Fibroblast of lung (primary cell): ENCODE data around the gene DEF6. TPM values are rescaled to one million over a fixed set of nuclear protein-coding genes. Genes with fewer than 3 reads are reported as not detected.

Source experiments
- DNase-seq, 2 donors: peaks; one replicate each; pipeline versions ENCODE4 v3.0.0 to v3.0.0-alpha.2; 2010; ENCODE audit warnings: low read depth in 2 of 2
- H2AFZ ChIP-seq: 2 replicates; pipeline ENCODE4 v1.5.1; 2012; ENCODE audit warnings: low read length, control low read depth, inconsistent platforms
- H3K27ac ChIP-seq: 2 replicates; pipeline ENCODE4 v1.5.1; 2011; ENCODE audit warnings: low read length, control low read depth; ENCODE audit not compliant: insufficient read depth
- H3K27me3 ChIP-seq: 2 replicates; pipeline ENCODE4 v1.5.1; 2011; ENCODE audit warnings: mild to moderate bottlenecking, low read length; ENCODE audit not compliant: control insufficient read depth, insufficient read depth
- H3K36me3 ChIP-seq: 2 replicates; pipeline ENCODE4 v1.5.1; 2011; ENCODE audit warnings: low read length; ENCODE audit not compliant: control insufficient read depth, insufficient read depth
- H3K4me1 ChIP-seq: 2 replicates; pipeline ENCODE4 v1.5.1; 2011; ENCODE audit warnings: low read length; ENCODE audit not compliant: control insufficient read depth, insufficient read depth; ENCODE audit errors: extremely low read depth
- H3K4me2 ChIP-seq: 2 replicates; pipeline ENCODE4 v1.5.1; 2011; ENCODE audit warnings: low read length, control low read depth; ENCODE audit not compliant: insufficient read depth; ENCODE audit errors: extremely low read depth
- H3K4me3 ChIP-seq, 4 experiments: fragments of 200-600 bp in 1 of 4; sonication (generic) in 1 of 4; replicated peaks in 1 of 4; 2 replicates each; pipeline ENCODE4 v1.5.1; 2011 to 2016; ENCODE audit warnings: low read length in 4 of 4, low read depth in 3 of 4, mild to moderate bottlenecking in 3 of 4, control low read depth in 2 of 4, inconsistent platforms in 1 of 4, mixed read lengths in 1 of 4; ENCODE audit not compliant: insufficient read depth in 1 of 4; ENCODE audit errors: control extremely low read depth in 1 of 4
- H3K79me2 ChIP-seq: 2 replicates; pipeline ENCODE4 v1.5.1; 2012; ENCODE audit warnings: mild to moderate bottlenecking, low read length, inconsistent platforms; ENCODE audit not compliant: control insufficient read depth, insufficient read depth
- H3K9ac ChIP-seq: 2 replicates; pipeline ENCODE4 v1.5.1; 2011; ENCODE audit warnings: mild to moderate bottlenecking, low read length, control low read depth; ENCODE audit not compliant: insufficient read depth
- H3K9me3 ChIP-seq: 2 replicates; pipeline ENCODE4 v1.5.1; 2012; ENCODE audit warnings: low read depth, low read length; ENCODE audit not compliant: control insufficient read depth, insufficient read depth
- H4K20me1 ChIP-seq: 2 replicates; pipeline ENCODE4 v1.5.1; 2011; ENCODE audit warnings: low read length; ENCODE audit not compliant: control insufficient read depth, insufficient read depth; ENCODE audit errors: extremely low read depth
- CTCF ChIP-seq, 2 donors: IDR thresholded peaks in 1 of 2; conservative IDR thresholded peaks in 1 of 2; 1 replicate in 1 of 2; 2 replicates in 1 of 2; pipeline ENCODE4 v1.5.1; 2011 to 2012; ENCODE audit warnings: low read length in 2 of 2, control low read depth in 1 of 2, inconsistent platforms in 1 of 2, low read depth in 1 of 2, mild to moderate bottlenecking in 1 of 2
- EZH2 ChIP-seq: IDR thresholded peaks from 2 replicates; pipeline ENCODE4 v1.5.1; 2012; ENCODE audit warnings: low read length, control low read depth, mild to moderate bottlenecking; ENCODE audit errors: missing control alignments
- polyA plus RNA-seq, 2 donors: library from polyadenylated mRNA; depleted of rRNA in 1 of 2; stranded (reverse) in 1 of 2; unstranded in 1 of 2; fragments of >200 nt; gene quantifications; 2 replicates each; pipeline ENCODE4 v1.2.1, GENCODE V29; 2011 to 2012; ENCODE audit warnings: missing spikeins in 1 of 2
- total RNA-seq: library from RNA; depleted of rRNA; stranded (reverse); fragments of >200 nt; gene quantifications from 2 replicates; pipeline ENCODE4 v1.2.1, GENCODE V29; 2014

DEF6 gene
- total and polyA plus RNA-seq, 2 donors (not counting 1 experiment from before 2014, with no cell fraction given): 0.12 to 0.33 TPM

GRCh38 chr6:35357677-35358076 is 60.1 kb downstream of the DEF6 start:
- no peak overlapping the region for H3K4me2 ChIP-seq
- H3K79me2 ChIP-seq: peaks cover 28% of the 10 kb centered on the region
- DNase-seq: no peak
- H2AFZ ChIP-seq: no peak overlapping the region
- no peaks in the 10 kb centered on the region for H4K20me1 ChIP-seq
- H3K4me3 ChIP-seq: no peak overlapping the region
- H3K4me1 ChIP-seq: peaks cover 6% of the 10 kb centered on the region
- no peak overlapping the region for H3K27ac ChIP-seq
- no peak for TF ChIP-seq EZH2
- no peaks in the 10 kb centered on the region for H3K27me3 ChIP-seq
- no peak overlapping the region for H3K9ac ChIP-seq
- H3K9me3 ChIP-seq: no peaks in the 10 kb centered on the region
- H3K36me3 ChIP-seq: peaks cover 7% of the 10 kb centered on the region

GRCh38 chr6:35358086-35358485 is 60.5 kb downstream of the DEF6 start:
- Histone ChIP-seq H3K27me3 (no peaks in the 10 kb centered on the region), H3K4me2 (no peak overlapping the region), H2AFZ (no peak overlapping the region), H3K4me3 (no peak overlapping the region), H3K79me2 (peaks cover 27% of the 10 kb centered on the region), H3K36me3 (peaks cover 6% of the 10 kb centered on the region), H3K4me1 (peaks cover 6% of the 10 kb centered on the region), H3K9ac (no peak overlapping the region), H4K20me1 (no peaks in the 10 kb centered on the region), H3K9me3 (no peaks in the 10 kb centered on the region), H3K27ac (no peak overlapping the region)
- no peak for TF ChIP-seq EZH2
- no peak for DNase-seq

GRCh38 chr6:35359346-35359743 is 61.7 kb downstream of the DEF6 start:
- Histone ChIP-seq H2AFZ (no peak overlapping the region), H3K9me3 (no peaks in the 10 kb centered on the region), H3K4me1 (peaks cover 6% of the 10 kb centered on the region), H3K9ac (no peak overlapping the region), H3K36me3 (peaks cover 6% of the 10 kb centered on the region), H4K20me1 (no peaks in the 10 kb centered on the region), H3K27ac (no peak overlapping the region), H3K4me2 (no peak overlapping the region), H3K4me3 (no peak overlapping the region), H3K27me3 (no peaks in the 10 kb centered on the region), H3K79me2 (peaks cover 30% of the 10 kb centered on the region)
- no peak for DNase-seq
- TF ChIP-seq EZH2 (no peak), CTCF (conservative IDR thresholded peaks at IDR 0.05 in 1 of 2, IDR thresholded peaks at IDR 0.05 in 1 of 2; ENCODE audit: low read depth in 1 of 2, low read length in 2 of 2) (no peak)

- no peaks in the 10 kb centered on the region for H3K9me3 ChIP-seq
- peak; percentile 72 to 98 for DNase-seq
- peaks cover 6% of the 10 kb centered on the region for H3K36me3 ChIP-seq
- H3K4me1 ChIP-seq: peaks cover 6% of the 10 kb centered on the region
- H3K27me3 ChIP-seq: no peaks in the 10 kb centered on the region
- H2AFZ ChIP-seq: no peak overlapping the region
- peak overlapping the region; percentile 15 for H3K27ac ChIP-seq
- H3K4me3 ChIP-seq: no peak overlapping the region
- H3K9ac ChIP-seq: no peak overlapping the region
- H3K4me2 ChIP-seq: no peak overlapping the region
- no peak for TF ChIP-seq EZH2
- no peak for TF ChIP-seq CTCF (conservative IDR thresholded peaks at IDR 0.05 in 1 of 2, IDR thresholded peaks at IDR 0.05 in 1 of 2; ENCODE audit: low read depth in 1 of 2, low read length in 2 of 2)
- H4K20me1 ChIP-seq: no peaks in the 10 kb centered on the region
- peaks cover 30% of the 10 kb centered on the region for H3K79me2 ChIP-seq
Observed at GRCh38 chr6:35359744-35360348, 62.2 kb downstream of the DEF6 start.
